GM11168 (cell line): Measurements from ENCODE around the gene NOX5.

Source experiments
- in situ Hi-C: fragments of 300-500 bp; cut with MboI; formaldehyde crosslinking; loops from one replicate; pipeline ENCODE4 v1.12.0; 2022; ENCODE audit warnings: low sequenced_read_pairs; ENCODE audit not compliant: unreplicated experiment

The NOX5 gene

GRCh38 chr15:69045802-69046201 lies 31.3 kb downstream of the NOX5 start:
- in situ Hi-C loops, result no loop called here

- in situ Hi-C loops, result no loop called here
These were observed 32.3 kb downstream of the NOX5 start for GRCh38 chr15:69046781-69047180.

- in situ Hi-C loops, result loop anchor here (10.0 kb wide), 1 partner anchor 225 kb away; no protein-coding TSS in a partner anchor
These were observed 35.5 kb downstream of the NOX5 start for GRCh38 chr15:69049976-69050375.

GRCh38 chr15:69055251-69055650 lies 40.8 kb downstream of the NOX5 start:
- in situ Hi-C loops, result loop anchor here (10.0 kb wide), 1 partner anchor 220 kb away; no protein-coding TSS in a partner anchor

GRCh38 chr15:69056365-69056764 lies 41.9 kb downstream of the NOX5 start:
- in situ Hi-C loops, result loop anchor here (10.0 kb wide), 1 partner anchor 218 kb away; no protein-coding TSS in a partner anchor

- in situ Hi-C loops, result loop anchor here (10.0 kb wide), 1 partner anchor 216 kb away; no protein-coding TSS in a partner anchor
These were observed 44.5 kb downstream of the NOX5 start for GRCh38 chr15:69058830-69059556.

- in situ Hi-C loops, result loop anchor here (10.0 kb wide), 1 partner anchor 215 kb away; no protein-coding TSS in a partner anchor
These were observed 45.1 kb downstream of the NOX5 start for GRCh38 chr15:69059557-69059943.

GRCh38 chr15:69060041-69060481 lies 45.6 kb downstream of the NOX5 start:
- in situ Hi-C loops, result loop anchor here (10.0 kb wide), 1 partner anchor 345 kb away; no protein-coding TSS in a partner anchor

GRCh38 chr15:69060744-69061143 lies 46.2 kb downstream of the NOX5 start:
- in situ Hi-C loops, result loop anchor here (10.0 kb wide), 1 partner anchor 344 kb away; no protein-coding TSS in a partner anchor

- in situ Hi-C loops, result loop anchor here (10.0 kb wide), 1 partner anchor 343 kb away; no protein-coding TSS in a partner anchor
These were observed 46.9 kb downstream of the NOX5 start for GRCh38 chr15:69061414-69061842.

GRCh38 chr15:69064649-69065048 lies 50.2 kb downstream of the NOX5 start:
- in situ Hi-C loops, result loop anchor here (5.0 to 10.0 kb wide), 2 partner anchors 183 to 340 kb away; no protein-coding TSS in a partner anchor

- in situ Hi-C loops, result loop anchor here (5.0 to 10.0 kb wide), 2 partner anchors 181 to 338 kb away; no protein-coding TSS in a partner anchor
These were observed 51.8 kb downstream of the NOX5 start for GRCh38 chr15:69066007-69066995.

GRCh38 chr15:69067296-69067695 lies 52.8 kb downstream of the NOX5 start:
- in situ Hi-C loops, result loop anchor here (5.0 to 10.0 kb wide), 2 partner anchors 180 to 338 kb away; no protein-coding TSS in a partner anchor

- in situ Hi-C loops, result loop anchor here (5.0 to 10.0 kb wide), 2 partner anchors 179 to 337 kb away; no protein-coding TSS in a partner anchor
These were observed 53.7 kb downstream of the NOX5 start for GRCh38 chr15:69068157-69068556.

- in situ Hi-C loops, result loop anchor here (5.0 to 10.0 kb wide), 2 partner anchors 178 to 336 kb away; no protein-coding TSS in a partner anchor
These were observed 54.8 kb downstream of the NOX5 start for GRCh38 chr15:69069290-69069689.

- in situ Hi-C loops, result loop anchor here (5.0 to 10.0 kb wide), 2 partner anchors 177 to 335 kb away; no protein-coding TSS in a partner anchor
These were observed 55.5 kb downstream of the NOX5 start for GRCh38 chr15:69069996-69070395.

- in situ Hi-C loops, result no loop called here
These were observed 55.9 kb downstream of the NOX5 start for GRCh38 chr15:69070396-69070795.

- in situ Hi-C loops, result no loop called here
These were observed 56.8 kb downstream of the NOX5 start for GRCh38 chr15:69071260-69071659.

- in situ Hi-C loops, result no loop called here
These were observed 58.4 kb downstream of the NOX5 start for GRCh38 chr15:69072906-69073305.
